ENCODE measurements around the gene STX11.

- TF ChIP-seq CTCF (IDR thresholded peaks at IDR 0.05; ENCODE audit: borderline replicate concordance, extremely low read depth, low read length, poor library complexity, severe bottlenecking) (no peak), EZH2 (IDR thresholded peaks at IDR 0.05; ENCODE audit: borderline replicate concordance, low read depth, low read length, severe bottlenecking) (no peak)
Observed at GRCh38 chr6:144160431-144161005, 10.2 kb downstream of the STX11 start.

Measured in DND-41 (cell line).